Smooth muscle cell of the coronary artery (primary cell): Measurements from ENCODE around the gene TSC22D3. TPM values are rescaled to one million over a fixed set of nuclear protein-coding genes. Genes with fewer than 3 reads are reported as not detected.

ENCODE experiments used
- total RNA-seq: library from RNA; depleted of rRNA; stranded (reverse); fragments of >200 nt; gene quantifications from 2 replicates; pipeline ENCODE4 v1.2.3, GENCODE V29; 2014; ENCODE audit warnings: low replicate concordance

TSC22D3 gene
- 18.0 and 27.0 TPM in 2 replicates for total RNA-seq

GRCh38 chrX:107775734-107776511 is at the start of gene TSC22D3:
Gene TSC22D3 (minus strand): TSS chrX:107775787. CDS start chrX:107775419, 368 bp downstream.

DNA sequence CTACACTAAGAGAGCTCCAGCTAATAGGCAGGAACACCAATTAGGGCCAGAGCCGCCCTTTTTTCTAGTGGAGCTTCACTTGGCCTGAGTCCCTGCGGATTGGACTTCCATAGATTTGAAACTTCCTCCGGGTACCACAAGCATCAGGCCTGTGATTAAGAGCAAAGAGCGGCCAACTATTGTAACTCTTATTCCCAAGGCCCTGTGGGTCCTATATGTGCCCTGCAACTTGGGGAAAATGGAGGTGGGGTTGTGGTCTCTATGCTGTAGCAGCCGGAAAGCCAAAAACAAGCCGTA is 1.9 kb upstream of the TSC22D3 start, which contains the start of gene NCBP2L:
NCBP2L (plus strand) TSS at position 198 of the 297 bp plus-strand sequence. CDS start 16,488 bp downstream, outside the sequence.

Other genes with a start within 250 kb of the TSC22D3 start
- gene PRPS1, start 147.3 kb downstream of the TSC22D3 start, total RNA-seq, result 20.2 and 35.3 TPM in 2 replicates
- not detected in 2 replicates for gene NCBP2L, start 1.9 kb upstream of the TSC22D3 start, total RNA-seq
- 6.4 and 11.9 TPM in 2 replicates for gene MID2, start 50.1 kb upstream of the TSC22D3 start, total RNA-seq
- gene TEX13B, start 206.6 kb upstream of the TSC22D3 start, total RNA-seq, result not detected in 2 replicates